Prostate gland (tissue), 2 donors: ENCODE data around the gene RNASEL.

Experiments
- CTCF ChIP-seq, 4 experiments: fragments of 200-600 bp in 2 of 4; fragments of 450-650 bp in 2 of 4; sonication (generic) in 2 of 4; IDR thresholded peaks; 1 replicate in 3 of 4; 2 replicates in 1 of 4; pipeline ENCODE4 v1.5.1; 2016 to 2019; ENCODE audit warnings: antibody characterized with exemption in 4 of 4, mild to moderate bottlenecking in 2 of 4, moderate library complexity in 2 of 4
- POLR2A ChIP-seq: fragments of 450-650 bp; IDR thresholded peaks from one replicate; pipeline ENCODE4 v1.6.1; 2016; ENCODE audit warnings: antibody characterized with exemption, mild to moderate bottlenecking
- POLR2AphosphoS5 ChIP-seq: sonication (generic); formaldehyde crosslinking; IDR thresholded peaks from one replicate; pipeline ENCODE4 v1.6.1; 2017; ENCODE audit warnings: antibody characterized with exemption

DNA sequence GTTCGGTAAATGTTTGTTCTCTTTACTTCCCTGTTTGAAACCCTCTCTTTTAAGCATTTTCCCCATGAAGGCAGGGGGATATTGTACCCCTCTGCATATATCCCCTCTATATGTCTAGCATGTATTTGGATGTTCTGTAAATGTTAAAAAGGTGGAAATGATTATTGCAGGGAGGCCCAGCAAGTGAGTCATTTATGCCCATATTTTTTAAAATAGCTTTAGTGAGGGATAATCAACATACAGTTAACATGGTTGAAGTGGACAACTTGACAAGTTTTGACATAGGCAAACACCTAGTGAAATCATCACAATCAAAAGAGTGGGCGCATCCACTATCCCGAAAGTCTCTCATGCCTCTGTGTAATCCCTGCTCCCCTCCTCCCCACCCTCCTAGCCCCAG is 36.0 kb upstream of the RNASEL start:
- TF ChIP-seq POLR2AphosphoS5 (no peak), CTCF (IDR thresholded peaks at IDR 0.05) (no peak), POLR2A (no peak)
